ENCODE results near the gene GFRA4. TPM values are rescaled to one million over a fixed set of nuclear protein-coding genes. Genes with fewer than 3 reads are reported as not detected.

The GFRA4 gene
- total RNA-seq, 1 donor from 2014 or later, result not detected

DNA sequence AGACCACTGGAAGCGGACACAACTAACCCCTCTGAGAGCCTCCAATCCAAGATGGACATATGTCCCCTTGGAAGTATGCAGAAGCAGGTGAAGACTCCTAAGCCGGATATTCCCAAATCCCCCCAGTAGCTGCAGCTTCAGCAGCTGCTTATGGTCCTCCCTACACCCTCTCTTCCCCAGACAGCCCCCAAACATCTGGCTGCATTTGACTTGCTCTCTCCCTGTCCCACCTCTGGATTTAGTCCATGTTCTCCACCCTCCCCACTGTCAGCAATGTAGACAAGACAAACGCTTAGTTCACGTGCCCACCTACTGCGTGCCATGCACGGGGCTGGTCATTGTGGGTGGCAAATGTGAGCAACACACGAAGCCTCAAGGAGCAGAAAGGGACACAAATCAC lies 23.2 kb upstream of the GFRA4 start:
- intact Hi-C loops (cut with DNase I), result no loop called here
- peak overlapping the region; percentile 81 for H3K27ac ChIP-seq
- no peaks in the 10 kb centered on the region for H3K9me3 ChIP-seq
- H3K4me1 ChIP-seq, result peaks cover 26% of the 10 kb centered on the region
- no peak for DNase-seq (ENCODE audit: extremely low spot score in 2 of 2)
- no peak overlapping the region for H3K4me3 ChIP-seq
- no peaks in the 10 kb centered on the region for H3K36me3 ChIP-seq
- TF ChIP-seq POLR2A (IDR thresholded peaks at IDR 0.05) (no peak), POLR2AphosphoS5 (IDR thresholded peaks at IDR 0.05; ENCODE audit: insufficient read depth in 1 of 2, low read depth in 1 of 2) (no peak)
- H3K27me3 ChIP-seq, result no peaks in the 10 kb centered on the region

- Histone ChIP-seq H3K27me3 (no peaks in the 10 kb centered on the region), H3K9me3 (no peaks in the 10 kb centered on the region), H3K36me3 (no peaks in the 10 kb centered on the region), H3K4me1 (peaks cover 26% of the 10 kb centered on the region), H3K4me3 (no peak overlapping the region), H3K27ac (peak overlapping the region; percentile 81)
- TF ChIP-seq POLR2AphosphoS5 (IDR thresholded peaks at IDR 0.05; ENCODE audit: insufficient read depth in 1 of 2, low read depth in 1 of 2), result no peak
- no peak for TF ChIP-seq CTCF (IDR thresholded peaks at IDR 0.05)
- no peak for TF ChIP-seq POLR2A (IDR thresholded peaks at IDR 0.05)
- DNase-seq (ENCODE audit: extremely low spot score in 2 of 2), result no peak
- intact Hi-C loops (cut with DNase I), result no loop called here
These were observed 22.1 kb upstream of the GFRA4 start for GRCh38 chr20:3685341-3685740.

DNA sequence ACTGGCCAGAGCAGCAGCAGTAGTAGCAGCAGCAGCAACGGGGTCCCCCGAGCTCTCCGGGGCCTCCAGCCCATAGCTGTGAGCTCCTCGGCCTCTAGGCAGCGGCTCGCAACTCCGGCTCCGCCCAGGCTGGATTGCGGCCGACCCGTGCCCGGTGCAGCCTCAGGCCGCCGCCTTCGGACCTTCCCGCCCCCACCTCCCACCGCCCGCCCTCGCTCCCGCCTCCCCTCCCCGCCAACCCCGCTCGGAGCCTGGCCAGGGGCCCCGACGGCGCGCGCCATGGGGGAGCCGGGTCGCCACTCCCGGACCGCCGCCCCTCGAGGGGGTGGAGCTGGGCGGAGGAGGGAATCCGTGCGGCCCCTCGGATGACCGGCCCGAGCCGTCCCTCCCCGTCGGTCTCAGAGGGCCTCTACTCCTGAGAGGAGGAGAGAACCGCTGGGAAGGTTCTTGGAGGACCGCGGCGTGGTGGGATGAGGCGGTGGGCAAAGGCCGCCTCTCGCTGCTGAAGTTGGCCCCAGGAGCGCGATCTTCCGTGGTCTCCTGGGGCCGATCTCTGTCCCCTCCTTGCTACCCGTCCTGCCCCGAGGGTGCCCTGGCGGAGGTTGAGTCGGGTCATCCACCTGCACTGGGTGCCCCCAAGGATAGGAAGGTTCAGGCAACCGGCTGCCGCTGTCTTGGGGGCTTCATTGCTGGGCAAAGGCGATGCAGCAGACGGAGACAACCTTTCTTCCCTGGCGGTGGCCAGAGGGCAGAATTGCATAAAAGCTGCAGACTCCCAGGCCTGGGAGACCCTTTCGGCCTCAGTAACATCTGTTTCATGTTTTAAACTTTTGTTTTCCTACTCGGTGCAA lies 19.0 kb upstream of the GFRA4 start, which contains the start of gene ADAM33:
Gene ADAM33, minus strand, starts transcription at position 80 of the 851 bp plus-strand sequence. Its CDS starts 6 bp downstream, at position 74.
- Histone ChIP-seq H3K4me3 (peak within 1 kb of the TSS; percentile 57 to 74), H3K27ac (peak within 1 kb of the TSS; percentile 89), H3K27me3 (no peaks in the 10 kb centered on the region), H3K9me3 (no peaks in the 10 kb centered on the region), H3K36me3 (no peaks in the 10 kb centered on the region), H3K4me1 (peaks cover 39% of the 10 kb centered on the region)
- no peak for DNase-seq (ENCODE audit: extremely low spot score in 2 of 2)
- intact Hi-C loops (cut with DNase I), result no loop called here
- peak in 1 of 2 donors; percentile 69 for TF ChIP-seq POLR2AphosphoS5 (IDR thresholded peaks at IDR 0.05; ENCODE audit: insufficient read depth in 1 of 2, low read depth in 1 of 2)
- TF ChIP-seq CTCF (IDR thresholded peaks at IDR 0.05), result no peak
- peak in 1 of 2 donors; percentile 50 for TF ChIP-seq POLR2A (IDR thresholded peaks at IDR 0.05)

- Histone ChIP-seq H3K27me3 (no peaks in the 10 kb centered on the region), H3K9me3 (no peaks in the 10 kb centered on the region), H3K4me1 (peaks cover 41% of the 10 kb centered on the region), H3K4me3 (peak overlapping the region; percentile 57 to 74), H3K36me3 (no peaks in the 10 kb centered on the region), H3K27ac (peak overlapping the region; percentile 89)
- DNase-seq (ENCODE audit: extremely low spot score in 2 of 2), result no peak
- intact Hi-C loops (cut with DNase I), result no loop called here
- TF ChIP-seq POLR2A (IDR thresholded peaks at IDR 0.05), result no peak
- no peak for TF ChIP-seq POLR2AphosphoS5 (IDR thresholded peaks at IDR 0.05; ENCODE audit: insufficient read depth in 1 of 2, low read depth in 1 of 2)
- TF ChIP-seq CTCF (IDR thresholded peaks at IDR 0.05), result no peak
These were observed 18.2 kb upstream of the GFRA4 start for GRCh38 chr20:3681352-3681930.

- DNase-seq (ENCODE audit: extremely low spot score in 2 of 2), result no peak
- no peaks in the 10 kb centered on the region for H3K9me3 ChIP-seq
- intact Hi-C loops (cut with DNase I), result no loop called here
- H3K27ac ChIP-seq, result peak overlapping the region; percentile 89
- H3K4me1 ChIP-seq, result peaks cover 41% of the 10 kb centered on the region
- H3K27me3 ChIP-seq, result no peaks in the 10 kb centered on the region
- H3K36me3 ChIP-seq, result no peaks in the 10 kb centered on the region
- TF ChIP-seq CTCF (IDR thresholded peaks at IDR 0.05) (no peak), POLR2A (IDR thresholded peaks at IDR 0.05) (no peak), POLR2AphosphoS5 (IDR thresholded peaks at IDR 0.05; ENCODE audit: insufficient read depth in 1 of 2, low read depth in 1 of 2) (no peak)
- peak overlapping the region; percentile 57 to 74 for H3K4me3 ChIP-seq
These were observed 17.6 kb upstream of the GFRA4 start for GRCh38 chr20:3680701-3681351.

All from vagina (tissue), 2 donors.